Measurements from ENCODE around the gene SH2D1B. TPM values are rescaled to one million over a fixed set of nuclear protein-coding genes. Genes with fewer than 3 reads are reported as not detected.

Gene SH2D1B
- polyA plus RNA-seq, 1 of the 3 experiments (the other 2 are of a cell fraction), result not detected

- CTCF ChIA-PET, result interaction anchor here (2.2 to 4.0 kb wide), 2 partner anchors 13 to 21 kb away, joined by 9 to 16 read pairs; no protein-coding TSS in a partner anchor
- Histone ChIP-seq H3F3A (replicated peaks; ENCODE audit: insufficient read depth) (no peaks in the 10 kb centered on the region), H3K4me1 (ENCODE audit: control insufficient read depth in 1 of 2, insufficient read depth in 2 of 2, low read depth in 1 of 2, low read length in 1 of 2) (peaks cover 0 to 27% of the 10 kb centered on the region in 2 experiments; a peak in 1 of 4 replicates), H2AFZ (ENCODE audit: low read depth) (no peak overlapping the region), H3K4me2 (no peak overlapping the region), H3K4me3 (ENCODE audit: low read depth in 2 of 2, low read length in 1 of 2) (no peak overlapping the region), H4K20me1 (ENCODE audit: insufficient read depth) (no peaks in the 10 kb centered on the region), H3K27ac (ENCODE audit: low read depth in 2 of 2, low read length in 1 of 2) (no peak overlapping the region), H3K9ac (no peak overlapping the region), H3K9me2 (no peaks in the 10 kb centered on the region), H3K36me3 (replicated peaks in 1 of 2; ENCODE audit: control insufficient read depth in 1 of 2, insufficient read depth in 2 of 2, low read length in 1 of 2) (no peaks in the 10 kb centered on the region), H3K27me3 (ENCODE audit: insufficient read depth) (no peaks in the 10 kb centered on the region), H3K9me3 (no peaks in the 10 kb centered on the region), H3K79me2 (ENCODE audit: insufficient read depth) (no peaks in the 10 kb centered on the region)
- POLR2A ChIA-PET, result no interaction called here
- TF ChIP-seq PBX3 (IDR thresholded peaks at IDR 0.05) (no peak), ZBTB33 (IDR thresholded peaks at IDR 0.05; ENCODE audit: borderline replicate concordance, low read depth) (no peak), USF1 (IDR thresholded peaks at IDR 0.05; ENCODE audit: borderline replicate concordance, low read depth) (no peak), MEF2A (IDR thresholded peaks at IDR 0.05; ENCODE audit: borderline replicate concordance, low read depth) (no peak), FOXM1 (IDR thresholded peaks at IDR 0.05; ENCODE audit: low read depth) (no peak), FOXJ3 (CRISPR knock-in tag; IDR thresholded peaks at IDR 0.05) (no peak), GATA2 (CRISPR knock-in tag; IDR thresholded peaks at IDR 0.05) (no peak), RCOR1 (IDR thresholded peaks at IDR 0.05; ENCODE audit: low read length) (no peak), NRF1 (IDR thresholded peaks at IDR 0.05; ENCODE audit: low read depth, low read length) (no peak), POLR2AphosphoS5 (IDR thresholded peaks at IDR 0.05; ENCODE audit: low read depth, low read length) (no peak), RFX5 (IDR thresholded peaks at IDR 0.05; ENCODE audit: low read length) (no peak), SMC3 (IDR thresholded peaks at IDR 0.05; ENCODE audit: low read depth, low read length) (no peak), RAD21 (IDR thresholded peaks at IDR 0.05; ENCODE audit: low read length) (no peak), MAX (IDR thresholded peaks at IDR 0.05; ENCODE audit: low read depth) (no peak), FOSL2 (IDR thresholded peaks at IDR 0.05; ENCODE audit: borderline replicate concordance, low read depth) (no peak), JUND (IDR thresholded peaks at IDR 0.05) (no peak)
- DNase-seq, result no peak
- WGBS (ENCODE audit: low lambda C conversion rate), result 63% methylated on average over 3 of the region's 3 CpGs
Observed at GRCh38 chr1:162370721-162371120, 41.2 kb downstream of the SH2D1B start.

Measured in SK-N-SH (cell line).